Body of pancreas (tissue), 4 donors: ENCODE measurements around the gene CNNM4. TPM values are rescaled to one million over a fixed set of nuclear protein-coding genes. Genes with fewer than 3 reads are reported as not detected.

ENCODE experiments used
- ATAC-seq: fragments of 150-250 bp; one replicate; pipeline ENCODE4 v1.9.1; 2016
- DNase-seq, 4 donors: peaks; one replicate each; pipeline ENCODE4 v3.0.0-alpha.2; 2019
- H3K27ac ChIP-seq, 4 donors: fragments of 200-600 bp; sonication (generic); 1 replicate in 3 of 4; 2 replicates in 1 of 4; pipeline versions ENCODE4 v1.5.1 to v1.6.1; 2016 to 2019; ENCODE audit warnings: mild to moderate bottlenecking in 1 of 4, mixed read lengths in 1 of 4, moderate library complexity in 1 of 4
- H3K27me3 ChIP-seq, 2 donors: fragments of 200-600 bp; sonication (generic); one replicate each; pipeline ENCODE4 v1.6.0; 2016; ENCODE audit warnings: mild to moderate bottlenecking in 1 of 2
- H3K36me3 ChIP-seq, 2 donors: fragments of 200-600 bp; sonication (generic); replicated peaks in 1 of 2; 2 replicates each; pipeline ENCODE4 v1.5.1; 2016; ENCODE audit warnings: low read depth in 2 of 2; ENCODE audit not compliant: insufficient read depth in 1 of 2
- H3K4me1 ChIP-seq: fragments of 200-600 bp; sonication (generic); one replicate; pipeline ENCODE4 v1.6.0; 2016
- H3K4me3 ChIP-seq, 2 donors: fragments of 200-600 bp; sonication (generic); 1 replicate in 1 of 2; 2 replicates in 1 of 2; pipeline ENCODE4 v1.5.1; 2016 to 2019
- H3K9me3 ChIP-seq, 3 donors: fragments of 200-600 bp; sonication (generic); 1 replicate in 2 of 3; 2 replicates in 1 of 3; pipeline ENCODE4 v1.5.1; 2016
- POLR2A ChIP-seq, 3 donors: fragments of 450-650 bp; IDR thresholded peaks; one replicate each; pipeline ENCODE4 v1.6.1; 2016; ENCODE audit warnings: antibody characterized with exemption in 3 of 3, mild to moderate bottlenecking in 2 of 3
- WGBS, 2 donors: methylation state at CpG; one replicate each; pipeline ENCODE4 v1.1.5; 2017; 5-methylcytosine and 5-hydroxymethylcytosine counted together
- intact Hi-C: fragments of 100-400 bp; cut with DNase I; formaldehyde crosslinking; loops from one replicate; pipeline ENCODE4 v1.15.1; 2023
- total RNA-seq, 2 donors: library from RNA; depleted of rRNA; stranded (reverse); fragments of >200 nt; gene quantifications; one replicate each; pipeline ENCODE4 v1.1.0, GENCODE V29; 2016
- TF ChIP-seq, protein P1 (sequence below), 7 experiments: fragments of 450-650 bp in 4 of 7; fragments of 200-600 bp in 3 of 7; sonication (generic) in 3 of 7; IDR thresholded peaks; one replicate each; pipeline ENCODE4 v1.5.1; 2016 to 2019; ENCODE audit warnings: antibody characterized with exemption in 7 of 7

The CNNM4 gene
- total RNA-seq, 2 donors from 2014 or later: 4.3 to 7.8 TPM

DNA sequence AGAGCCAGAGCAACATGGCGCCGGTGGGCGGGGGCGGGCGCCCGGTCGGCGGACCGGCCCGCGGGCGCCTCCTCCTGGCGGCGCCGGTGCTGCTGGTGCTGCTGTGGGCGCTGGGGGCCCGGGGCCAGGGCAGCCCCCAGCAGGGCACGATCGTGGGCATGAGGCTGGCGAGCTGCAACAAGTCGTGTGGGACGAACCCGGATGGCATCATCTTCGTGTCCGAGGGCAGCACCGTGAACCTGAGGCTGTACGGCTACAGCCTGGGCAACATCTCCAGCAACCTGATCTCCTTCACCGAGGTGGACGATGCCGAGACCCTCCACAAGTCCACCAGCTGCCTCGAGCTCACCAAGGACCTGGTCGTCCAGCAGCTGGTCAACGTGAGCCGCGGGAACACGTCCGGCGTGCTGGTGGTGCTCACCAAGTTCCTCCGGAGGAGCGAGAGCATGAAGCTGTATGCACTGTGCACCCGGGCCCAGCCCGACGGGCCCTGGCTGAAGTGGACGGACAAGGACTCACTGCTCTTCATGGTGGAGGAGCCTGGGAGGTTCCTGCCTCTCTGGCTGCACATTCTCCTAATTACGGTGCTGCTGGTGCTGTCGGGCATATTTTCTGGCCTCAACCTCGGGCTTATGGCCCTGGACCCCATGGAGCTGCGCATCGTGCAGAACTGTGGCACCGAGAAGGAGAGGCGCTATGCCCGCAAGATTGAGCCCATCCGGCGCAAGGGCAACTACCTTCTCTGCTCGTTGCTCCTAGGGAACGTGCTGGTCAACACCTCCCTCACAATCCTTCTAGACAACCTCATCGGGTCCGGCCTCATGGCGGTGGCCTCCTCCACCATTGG lies 507 bp downstream of the CNNM4 start:
- intact Hi-C loops: no loop called here
- Histone ChIP-seq H3K27ac (peak overlapping the region; percentile 63 to 81 (median 78)), H3K4me3 (peak overlapping the region; percentile 17 to 47), H3K4me1 (peaks cover 50% of the 10 kb centered on the region), H3K9me3 (no peaks in the 10 kb centered on the region), H3K36me3 (no peaks in the 10 kb centered on the region), H3K27me3 (no peaks in the 10 kb centered on the region)
- 19 to 90% methylated on average over 6 to 58 of the region's 59 CpGs for WGBS, 2 donors
- ATAC-seq: peak; percentile 20
- TF ChIP-seq, protein P1, sequence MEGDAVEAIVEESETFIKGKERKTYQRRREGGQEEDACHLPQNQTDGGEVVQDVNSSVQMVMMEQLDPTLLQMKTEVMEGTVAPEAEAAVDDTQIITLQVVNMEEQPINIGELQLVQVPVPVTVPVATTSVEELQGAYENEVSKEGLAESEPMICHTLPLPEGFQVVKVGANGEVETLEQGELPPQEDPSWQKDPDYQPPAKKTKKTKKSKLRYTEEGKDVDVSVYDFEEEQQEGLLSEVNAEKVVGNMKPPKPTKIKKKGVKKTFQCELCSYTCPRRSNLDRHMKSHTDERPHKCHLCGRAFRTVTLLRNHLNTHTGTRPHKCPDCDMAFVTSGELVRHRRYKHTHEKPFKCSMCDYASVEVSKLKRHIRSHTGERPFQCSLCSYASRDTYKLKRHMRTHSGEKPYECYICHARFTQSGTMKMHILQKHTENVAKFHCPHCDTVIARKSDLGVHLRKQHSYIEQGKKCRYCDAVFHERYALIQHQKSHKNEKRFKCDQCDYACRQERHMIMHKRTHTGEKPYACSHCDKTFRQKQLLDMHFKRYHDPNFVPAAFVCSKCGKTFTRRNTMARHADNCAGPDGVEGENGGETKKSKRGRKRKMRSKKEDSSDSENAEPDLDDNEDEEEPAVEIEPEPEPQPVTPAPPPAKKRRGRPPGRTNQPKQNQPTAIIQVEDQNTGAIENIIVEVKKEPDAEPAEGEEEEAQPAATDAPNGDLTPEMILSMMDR (IDR thresholded peaks at IDR 0.05): peak; percentile 19 to 87 (median 67)
- TF ChIP-seq POLR2A (IDR thresholded peaks at IDR 0.05): peak in 1 of 3 donors; percentile 13
- DNase-seq: peak in 3 of 4 donors; percentile 43 to 58 (median 55)

DNA sequence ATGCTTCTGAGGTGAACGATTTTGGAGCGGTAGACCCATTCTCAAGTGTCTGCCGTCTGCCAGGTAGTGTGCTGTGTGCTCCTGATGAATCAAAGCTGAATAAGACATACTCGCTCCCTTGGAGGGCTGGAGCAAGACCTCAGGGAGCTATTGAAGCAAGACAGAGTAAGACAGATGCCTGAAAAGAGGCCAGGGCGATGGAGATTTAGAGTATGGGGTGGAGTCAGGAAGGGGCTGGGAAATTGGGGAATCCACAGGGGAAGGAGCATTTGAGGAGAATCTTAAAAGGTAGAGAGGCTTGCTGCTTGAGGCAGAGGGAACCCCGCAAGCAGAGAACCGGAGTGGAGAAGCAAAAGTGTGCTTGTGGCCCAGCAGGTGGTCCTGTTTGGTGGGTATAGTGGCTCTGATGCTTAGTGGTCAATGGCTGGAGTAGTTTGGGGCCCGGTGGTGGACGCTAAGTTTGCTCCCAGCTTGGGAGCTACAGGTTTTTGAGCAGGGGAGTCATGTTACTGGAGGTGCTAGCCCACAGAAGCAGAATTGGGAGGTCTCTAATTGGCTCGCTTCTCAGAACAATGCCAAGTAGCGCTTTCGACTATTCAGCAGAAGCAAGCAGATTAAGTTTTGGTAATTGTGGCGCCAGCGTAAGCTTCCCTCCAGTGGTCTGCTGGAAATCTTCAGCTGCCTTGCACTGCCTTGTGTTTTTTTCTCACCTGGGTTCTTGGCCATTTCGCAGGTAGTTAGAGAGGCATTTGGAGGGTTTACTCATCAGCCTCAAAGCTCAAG lies 2.0 kb downstream of the CNNM4 start:
- WGBS, 2 donors: 25 to 29% methylated on average over 15 of the region's 15 CpGs
- DNase-seq (peak in 1 of 4 donors; percentile 11), ATAC-seq (no peak)
- Histone ChIP-seq H3K4me1 (peaks cover 50% of the 10 kb centered on the region), H3K27me3 (no peaks in the 10 kb centered on the region), H3K4me3 (no peak overlapping the region), H3K9me3 (no peaks in the 10 kb centered on the region), H3K36me3 (no peaks in the 10 kb centered on the region), H3K27ac (peak overlapping the region in 3 of 4 donors; percentile 38 to 69 (median 45))
- intact Hi-C loops: no loop called here
- TF ChIP-seq, protein P1 (IDR thresholded peaks at IDR 0.05): peak in 1 of 7 experiments; percentile 3
- TF ChIP-seq POLR2A (IDR thresholded peaks at IDR 0.05): no peak

DNA sequence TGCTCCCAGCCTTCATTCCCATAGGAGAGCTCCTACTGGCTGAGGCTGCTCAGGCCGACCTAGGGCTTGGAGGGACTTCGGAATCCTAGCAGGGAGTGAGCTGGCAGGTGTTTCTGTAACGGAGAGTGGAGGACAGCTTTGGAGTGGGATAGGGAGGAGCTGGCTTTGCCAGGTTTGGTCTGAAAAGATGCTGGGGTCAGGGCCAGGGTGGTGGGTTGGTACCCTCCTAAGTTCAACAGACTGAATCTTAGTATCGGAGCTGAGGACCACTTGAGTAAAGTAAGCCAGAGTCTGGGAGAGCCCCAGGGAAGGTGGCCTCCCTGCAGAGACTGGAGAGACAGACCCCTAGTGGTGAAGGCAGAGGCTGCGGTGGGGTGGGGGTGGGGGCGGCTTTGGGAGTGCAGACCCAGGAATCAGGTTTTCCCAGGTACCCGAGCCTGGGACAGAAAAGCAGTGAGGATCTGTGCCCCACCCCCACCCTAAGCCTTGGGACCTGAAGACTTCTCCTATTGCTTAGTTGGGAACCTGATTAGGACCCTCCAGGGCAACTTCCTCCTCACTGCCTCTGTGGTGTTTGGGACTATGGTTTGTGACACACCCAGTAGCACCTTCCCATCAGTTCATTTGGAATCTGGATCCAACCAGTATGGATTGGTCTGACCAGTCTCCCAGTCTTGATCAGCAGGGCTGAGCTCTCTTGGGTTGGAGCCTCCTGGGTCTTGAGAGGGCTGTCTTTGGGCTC lies 3.0 kb downstream of the CNNM4 start:
- H3K36me3 ChIP-seq: no peaks in the 10 kb centered on the region
- DNase-seq (peak in 1 of 4 donors; percentile 51), ATAC-seq (no peak)
- no peaks in the 10 kb centered on the region for H3K27me3 ChIP-seq
- TF ChIP-seq, protein P1 (IDR thresholded peaks at IDR 0.05): peak in 6 of 7 experiments; percentile 25 to 44 (median 36)
- no peak for TF ChIP-seq POLR2A (IDR thresholded peaks at IDR 0.05)
- H3K9me3 ChIP-seq: no peaks in the 10 kb centered on the region
- H3K27ac ChIP-seq: peak overlapping the region in 3 of 4 donors; percentile 38 to 69 (median 45)
- WGBS, 2 donors: 9 to 14% methylated on average over 5 to 7 of the region's 7 CpGs
- peaks cover 50% of the 10 kb centered on the region for H3K4me1 ChIP-seq
- intact Hi-C loops: no loop called here
- H3K4me3 ChIP-seq: no peak overlapping the region

DNA sequence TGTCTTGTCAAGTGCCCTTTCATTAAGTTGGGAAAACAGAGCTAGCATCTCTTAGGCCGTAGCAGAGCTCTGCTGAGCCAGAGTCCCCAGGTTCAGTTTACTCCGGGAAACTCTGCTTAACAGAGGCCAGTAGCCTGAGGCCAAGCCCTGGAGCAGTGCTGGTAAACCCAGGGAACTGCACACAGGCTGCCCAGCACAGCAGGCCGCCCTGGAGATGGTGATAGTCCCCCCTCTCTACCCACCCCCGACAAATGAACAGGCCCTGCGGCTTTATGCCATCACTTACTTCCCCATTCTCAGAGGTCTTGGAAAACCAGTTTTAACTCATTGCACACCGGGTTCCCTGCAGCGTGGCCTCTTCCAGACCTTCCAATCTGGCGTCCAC lies 3.5 kb downstream of the CNNM4 start:
- TF ChIP-seq, protein P1 (IDR thresholded peaks at IDR 0.05): peak in 1 of 7 experiments; percentile 4
- TF ChIP-seq POLR2A (IDR thresholded peaks at IDR 0.05): no peak
- Histone ChIP-seq H3K27me3 (no peaks in the 10 kb centered on the region), H3K36me3 (no peaks in the 10 kb centered on the region), H3K27ac (peak overlapping the region in 3 of 4 donors; percentile 36 to 69 (median 45)), H3K9me3 (no peaks in the 10 kb centered on the region), H3K4me3 (no peak overlapping the region), H3K4me1 (peaks cover 50% of the 10 kb centered on the region)
- DNase-seq (peak in 3 of 4 donors; percentile 35 to 43 (median 36)), ATAC-seq (no peak)
- intact Hi-C loops: no loop called here
- 19 to 43% methylated on average over 8 of the region's 8 CpGs for WGBS, 2 donors
